ENCODE results near the gene NEK3.
"Not testable (repeated sequence)": the region's sequence is repeated elsewhere in the genome, so short reads cannot be mapped to it uniquely, and the experiment has no call there.

DNA sequence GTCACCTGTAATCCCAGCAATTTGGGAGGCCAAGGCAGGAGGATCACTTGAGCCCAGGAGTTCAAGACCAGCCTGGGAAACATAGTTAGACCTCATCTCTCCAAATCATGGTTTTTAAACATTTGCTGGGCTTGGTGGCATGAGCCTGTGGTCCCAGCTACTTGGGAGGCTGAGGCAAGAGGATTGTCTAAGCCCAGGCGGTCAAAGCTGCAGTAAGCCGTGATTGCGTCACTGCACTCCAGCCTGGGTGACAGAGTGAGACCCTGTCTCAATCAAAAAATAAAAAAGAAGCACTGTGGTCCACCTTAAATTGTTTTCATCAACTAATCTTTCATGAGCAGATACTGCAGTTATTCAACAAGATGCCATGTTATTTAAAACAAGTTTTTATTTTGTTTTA lies 57.0 kb downstream of the NEK3 start:
- TF ChIP-seq, protein P1, sequence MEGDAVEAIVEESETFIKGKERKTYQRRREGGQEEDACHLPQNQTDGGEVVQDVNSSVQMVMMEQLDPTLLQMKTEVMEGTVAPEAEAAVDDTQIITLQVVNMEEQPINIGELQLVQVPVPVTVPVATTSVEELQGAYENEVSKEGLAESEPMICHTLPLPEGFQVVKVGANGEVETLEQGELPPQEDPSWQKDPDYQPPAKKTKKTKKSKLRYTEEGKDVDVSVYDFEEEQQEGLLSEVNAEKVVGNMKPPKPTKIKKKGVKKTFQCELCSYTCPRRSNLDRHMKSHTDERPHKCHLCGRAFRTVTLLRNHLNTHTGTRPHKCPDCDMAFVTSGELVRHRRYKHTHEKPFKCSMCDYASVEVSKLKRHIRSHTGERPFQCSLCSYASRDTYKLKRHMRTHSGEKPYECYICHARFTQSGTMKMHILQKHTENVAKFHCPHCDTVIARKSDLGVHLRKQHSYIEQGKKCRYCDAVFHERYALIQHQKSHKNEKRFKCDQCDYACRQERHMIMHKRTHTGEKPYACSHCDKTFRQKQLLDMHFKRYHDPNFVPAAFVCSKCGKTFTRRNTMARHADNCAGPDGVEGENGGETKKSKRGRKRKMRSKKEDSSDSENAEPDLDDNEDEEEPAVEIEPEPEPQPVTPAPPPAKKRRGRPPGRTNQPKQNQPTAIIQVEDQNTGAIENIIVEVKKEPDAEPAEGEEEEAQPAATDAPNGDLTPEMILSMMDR (conservative IDR thresholded peaks at IDR 0.05 in 1 of 2, IDR thresholded peaks at IDR 0.05 in 1 of 2; ENCODE audit: low read depth in 1 of 2, low read length in 2 of 2): not testable (repeated sequence)
- TF ChIP-seq EZH2 (IDR thresholded peaks at IDR 0.05; ENCODE audit: low read length, missing control alignments): not testable (repeated sequence)

Measured in fibroblast of lung (primary cell).